SK-N-SH (cell line): ENCODE data around the gene FSD1. TPM values are rescaled to one million over a fixed set of nuclear protein-coding genes. Genes with fewer than 3 reads are reported as not detected.

Experiments used
- CTCF ChIA-PET: fragments of 300-600, 350-600 bp; formaldehyde crosslinking; extraction: SDS; loops from one replicate; lab custom pipeline; 2021; lab: Yijun Ruan, JAX
- POLR2A ChIA-PET: fragments of 350-600 bp; sonication (Branson Sonifier 250); formaldehyde crosslinking; extraction: SDS; loops from one replicate; lab custom pipeline; 2020; ENCODE audit warnings: antibody characterized with exemption, inconsistent platforms; lab: Yijun Ruan, JAX
- DNase-seq: peaks from one replicate; pipeline ENCODE4 v3.0.0; 2012
- H2AFZ ChIP-seq: fragments of 200-600 bp; sonication (generic); 2 replicates; pipeline ENCODE4 v1.8.1; 2016; ENCODE audit warnings: antibody characterized with exemption, mild to moderate bottlenecking, low read depth
- H3F3A ChIP-seq: fragments of 200-600 bp; sonication (generic); replicated peaks from 2 replicates; pipeline ENCODE3; 2016; ENCODE audit warnings: antibody characterized with exemption, mild to moderate bottlenecking; ENCODE audit not compliant: insufficient read depth
- H3K27ac ChIP-seq, 2 experiments: fragments of 200-500 bp in 1 of 2; fragments of 200-600 bp in 1 of 2; sonication (Bioruptor generic) in 1 of 2; sonication (generic), shearing (Covaris generic) in 1 of 2; 2 replicates each; pipeline versions ENCODE4 v1.5.1 to v1.6.1; 2014 to 2016; ENCODE audit warnings: low read depth in 2 of 2, inconsistent platforms in 1 of 2, low read length in 1 of 2, mild to moderate bottlenecking in 1 of 2, mixed read lengths in 1 of 2
- H3K27me3 ChIP-seq: fragments of 200-600 bp; sonication (generic), shearing (Covaris generic); 2 replicates; pipeline ENCODE4 v1.6.1; 2016; ENCODE audit warnings: mixed run types; ENCODE audit not compliant: insufficient read depth
- H3K36me3 ChIP-seq, 2 experiments: fragments of 200-500 bp in 1 of 2; fragments of 200-600 bp in 1 of 2; sonication (Bioruptor generic) in 1 of 2; sonication (generic) in 1 of 2; replicated peaks in 1 of 2; 2 replicates each; pipeline versions ENCODE3 to v1.5.1; 2014 to 2016; ENCODE audit warnings: low read length in 1 of 2, mild to moderate bottlenecking in 1 of 2; ENCODE audit not compliant: insufficient read depth in 2 of 2, control insufficient read depth in 1 of 2
- H3K4me1 ChIP-seq, 2 experiments: fragments of 200-500 bp in 1 of 2; fragments of 200-600 bp in 1 of 2; sonication (Bioruptor generic) in 1 of 2; sonication (generic), shearing (Covaris generic) in 1 of 2; 2 replicates each; pipeline versions ENCODE4 v1.5.1 to v1.6.1; 2014 to 2016; ENCODE audit warnings: low read depth in 1 of 2, low read length in 1 of 2, mixed run types in 1 of 2; ENCODE audit not compliant: insufficient read depth in 2 of 2, control insufficient read depth in 1 of 2
- H3K4me2 ChIP-seq: fragments of 200-600 bp; sonication (generic), shearing (Covaris generic); 2 replicates; pipeline ENCODE4 v1.6.1; 2017; ENCODE audit warnings: mixed run types
- H3K4me3 ChIP-seq, 2 experiments: fragments of 200-500 bp in 1 of 2; fragments of 200-600 bp in 1 of 2; sonication (Bioruptor generic) in 1 of 2; sonication (generic), shearing (Covaris generic) in 1 of 2; 2 replicates each; pipeline versions ENCODE4 v1.5.1 to v1.8.1; 2014 to 2016; ENCODE audit warnings: low read depth in 2 of 2, inconsistent platforms in 1 of 2, low read length in 1 of 2, mild to moderate bottlenecking in 1 of 2, mixed read lengths in 1 of 2, moderate library complexity in 1 of 2
- H3K79me2 ChIP-seq: fragments of 200-600 bp; sonication (generic); 2 replicates; pipeline ENCODE4 v1.8.1; 2017; ENCODE audit warnings: mild to moderate bottlenecking; ENCODE audit not compliant: insufficient read depth
- H3K9ac ChIP-seq: fragments of 200-600 bp; sonication (generic); 2 replicates; pipeline ENCODE4 v1.6.1; 2017; ENCODE audit warnings: mixed run types
- H3K9me2 ChIP-seq: fragments of 200-600 bp; sonication (generic); 2 replicates; pipeline ENCODE4 v1.6.1; 2017; ENCODE audit warnings: mixed run types
- H3K9me3 ChIP-seq: fragments of 200-600 bp; sonication (generic); 2 replicates; pipeline ENCODE4 v1.6.1; 2017; ENCODE audit warnings: mixed run types, mild to moderate bottlenecking, moderate library complexity
- H4K20me1 ChIP-seq: fragments of 200-600 bp; sonication (generic); 2 replicates; pipeline ENCODE4 v1.6.1; 2017; ENCODE audit warnings: mild to moderate bottlenecking, mixed run types; ENCODE audit not compliant: insufficient read depth
- CHD2 ChIP-seq: fragments of 150-350 bp; IDR thresholded peaks from 2 replicates; pipeline ENCODE4 v1.6.1; 2018; ENCODE audit warnings: low read length; ENCODE audit not compliant: partially characterized antibody
- EP300 ChIP-seq, 2 experiments: IDR thresholded peaks; 2 replicates each; pipeline versions ENCODE4 v1.4.0 to v1.6.1; 2012; ENCODE audit warnings: borderline replicate concordance in 1 of 2, low read depth in 1 of 2, low read length in 1 of 2
- GATA2 ChIP-seq: sonication (generic); formaldehyde crosslinking; IDR thresholded peaks from 2 replicates; pipeline ENCODE4 v1.5.0; 2020; ENCODE audit warnings: mild to moderate bottlenecking, missing genetic modification reagents
- MXI1 ChIP-seq: IDR thresholded peaks from 2 replicates; pipeline ENCODE4 v1.6.1; 2012; ENCODE audit warnings: mild to moderate bottlenecking, low read depth, low read length, improper control_type of control experiment
- NRF1 ChIP-seq: IDR thresholded peaks from 2 replicates; pipeline ENCODE4 v1.6.1; 2012; ENCODE audit warnings: low read depth, mild to moderate bottlenecking, low read length
- POLR2AphosphoS5 ChIP-seq: IDR thresholded peaks from 2 replicates; pipeline ENCODE4 v1.6.1; 2012; ENCODE audit warnings: low read depth, low read length
- RXRA ChIP-seq: IDR thresholded peaks from 2 replicates; pipeline ENCODE4 v1.4.0; 2012; ENCODE audit warnings: low read depth, mild to moderate bottlenecking, borderline replicate concordance
- SMC3 ChIP-seq: IDR thresholded peaks from 2 replicates; pipeline ENCODE4 v1.6.1; 2012; ENCODE audit warnings: low read depth, low read length, improper control_type of control experiment
- TAF1 ChIP-seq: IDR thresholded peaks from 2 replicates; pipeline ENCODE4 v1.6.1; 2012; ENCODE audit warnings: low read depth, mild to moderate bottlenecking, low read length, moderate library complexity, borderline replicate concordance
- YY1 ChIP-seq: IDR thresholded peaks from 2 replicates; pipeline ENCODE4 v1.4.0; 2012; ENCODE audit warnings: low read depth, mild to moderate bottlenecking
- WGBS: methylation state at CpG from one replicate; pipeline ENCODE4 v1.1.6; 2017; ENCODE audit warnings: low lambda C conversion rate; 5-methylcytosine and 5-hydroxymethylcytosine counted together
- polyA plus RNA-seq, 3 experiments: library from polyadenylated mRNA; depleted of rRNA; stranded (reverse); fragments of >200 nt; gene quantifications; 2 replicates each; pipeline ENCODE4 v1.2.3, GENCODE V29; 2012
- TF ChIP-seq, protein P1 (sequence below): IDR thresholded peaks from 2 replicates; pipeline ENCODE4 v1.4.0; 2012; ENCODE audit warnings: low read depth

FSD1 gene
- polyA plus RNA-seq, 1 of the 3 experiments (the other 2 are of a cell fraction): 49.0 TPM

- WGBS: 82% methylated on average over 8 of the region's 9 CpGs
- TF ChIP-seq, protein P1, sequence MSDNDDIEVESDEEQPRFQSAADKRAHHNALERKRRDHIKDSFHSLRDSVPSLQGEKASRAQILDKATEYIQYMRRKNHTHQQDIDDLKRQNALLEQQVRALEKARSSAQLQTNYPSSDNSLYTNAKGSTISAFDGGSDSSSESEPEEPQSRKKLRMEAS: no peak
- TF ChIP-seq CHD2: no peak
- TF ChIP-seq MXI1: no peak
- TF ChIP-seq NRF1: no peak
- no peak for TF ChIP-seq SMC3
- no peak for TF ChIP-seq EP300 (IDR thresholded peaks at IDR 0.05; ENCODE audit: borderline replicate concordance in 1 of 2, low read depth in 1 of 2, low read length in 1 of 2)
- TF ChIP-seq POLR2AphosphoS5: no peak
- no peak for TF ChIP-seq TAF1
- no peak for TF ChIP-seq YY1
- no peak for TF ChIP-seq GATA2 (CRISPR knock-in tag)
- Histone ChIP-seq H3K79me2 (no peaks in the 10 kb centered on the region), H3K4me2 (no peak overlapping the region), H3F3A (peaks cover 3% of the 10 kb centered on the region), H3K27ac (no peak overlapping the region), H3K4me1 (no peaks in the 10 kb centered on the region), H4K20me1 (no peaks in the 10 kb centered on the region), H2AFZ (no peak overlapping the region), H3K36me3 (peaks cover 0 to 48% of the 10 kb centered on the region in 2 experiments), H3K9me3 (no peaks in the 10 kb centered on the region), H3K9me2 (no peaks in the 10 kb centered on the region), H3K4me3 (no peak overlapping the region), H3K9ac (no peak overlapping the region), H3K27me3 (no peaks in the 10 kb centered on the region)
- DNase-seq: no peak
- ChIA-PET POLR2A (no interaction called here), CTCF (interaction anchor here (1.8 to 8.5 kb wide), 3 partner anchors 6 to 93 kb away, joined by 6 to 84 read pairs (median 8); partner anchors contain the start of gene SH3GL1)
Observed at GRCh38 chr19:4360081-4360569, 55.7 kb downstream of the FSD1 start.

DNA sequence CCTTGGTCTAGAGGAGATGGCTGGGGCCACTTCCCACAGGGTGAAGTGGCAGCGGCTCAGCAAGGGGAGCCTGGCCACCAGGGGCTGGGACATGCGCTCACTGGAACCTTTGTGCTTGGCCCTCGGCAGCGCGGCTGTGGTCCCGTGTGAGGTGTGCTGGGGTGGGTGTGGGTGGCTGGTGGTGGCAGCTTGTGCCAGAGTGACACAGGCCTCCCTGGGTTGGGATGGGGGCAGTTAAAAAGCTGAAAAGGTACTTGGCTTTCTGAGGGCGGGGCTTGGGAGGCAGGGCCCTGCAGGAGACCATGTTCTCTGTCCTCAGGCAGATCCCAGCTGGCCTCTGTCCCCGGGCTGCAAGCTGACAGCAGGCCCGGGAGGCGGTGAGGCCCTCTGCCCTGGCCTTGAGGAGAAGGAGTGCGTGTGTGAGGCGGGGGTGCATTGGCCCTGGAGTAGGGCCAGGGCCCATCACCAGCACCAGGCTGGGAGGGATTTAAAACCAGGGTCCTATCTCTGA lies 56.3 kb downstream of the FSD1 start:
- CTCF ChIA-PET: interaction anchor here (1.8 to 8.5 kb wide), 2 partner anchors 7 to 40 kb away, joined by 6 to 84 read pairs; partner anchors contain the start of gene SH3GL1
- POLR2A ChIA-PET: no interaction called here
- no peak overlapping the region for H3K9ac ChIP-seq

More for the DNA sequence above, 56.3 kb downstream of the FSD1 start:
- Histone ChIP-seq H3K79me2 (no peaks in the 10 kb centered on the region), H3K4me3 (no peak overlapping the region), H3K4me1 (no peaks in the 10 kb centered on the region), H3K4me2 (no peak overlapping the region), H3K9me2 (no peaks in the 10 kb centered on the region), H3K27ac (no peak overlapping the region; a peak in 1 of 4 replicates), H4K20me1 (no peaks in the 10 kb centered on the region), H2AFZ (no peak overlapping the region), H3K36me3 (peaks cover 0 to 53% of the 10 kb centered on the region in 2 experiments), H3K9me3 (no peaks in the 10 kb centered on the region), H3F3A (peaks cover 3% of the 10 kb centered on the region), H3K27me3 (no peaks in the 10 kb centered on the region)
- no peak for DNase-seq
- 94% methylated on average over 8 of the region's 12 CpGs for WGBS
- TF ChIP-seq EP300 (IDR thresholded peaks at IDR 0.05; ENCODE audit: borderline replicate concordance in 1 of 2, low read depth in 1 of 2, low read length in 1 of 2) (no peak), RXRA (no peak), MXI1 (no peak)
